GM12865 (cell line): ENCODE results near the gene FASN.

Experiments used
- DNase-seq: peaks from one replicate; pipeline ENCODE4 v3.0.0; 2010; ENCODE audit warnings: low read depth
- H3K4me3 ChIP-seq: 2 replicates; pipeline ENCODE4 v1.5.1; 2011; ENCODE audit warnings: mild to moderate bottlenecking, low read depth, low read length, control low read depth
- CTCF ChIP-seq: IDR thresholded peaks from 2 replicates; pipeline ENCODE4 v1.5.1; 2011; ENCODE audit warnings: low read length, control low read depth, low read depth, inconsistent platforms; ENCODE audit not compliant: insufficient read depth; ENCODE audit errors: missing control alignments

FASN gene

DNA sequence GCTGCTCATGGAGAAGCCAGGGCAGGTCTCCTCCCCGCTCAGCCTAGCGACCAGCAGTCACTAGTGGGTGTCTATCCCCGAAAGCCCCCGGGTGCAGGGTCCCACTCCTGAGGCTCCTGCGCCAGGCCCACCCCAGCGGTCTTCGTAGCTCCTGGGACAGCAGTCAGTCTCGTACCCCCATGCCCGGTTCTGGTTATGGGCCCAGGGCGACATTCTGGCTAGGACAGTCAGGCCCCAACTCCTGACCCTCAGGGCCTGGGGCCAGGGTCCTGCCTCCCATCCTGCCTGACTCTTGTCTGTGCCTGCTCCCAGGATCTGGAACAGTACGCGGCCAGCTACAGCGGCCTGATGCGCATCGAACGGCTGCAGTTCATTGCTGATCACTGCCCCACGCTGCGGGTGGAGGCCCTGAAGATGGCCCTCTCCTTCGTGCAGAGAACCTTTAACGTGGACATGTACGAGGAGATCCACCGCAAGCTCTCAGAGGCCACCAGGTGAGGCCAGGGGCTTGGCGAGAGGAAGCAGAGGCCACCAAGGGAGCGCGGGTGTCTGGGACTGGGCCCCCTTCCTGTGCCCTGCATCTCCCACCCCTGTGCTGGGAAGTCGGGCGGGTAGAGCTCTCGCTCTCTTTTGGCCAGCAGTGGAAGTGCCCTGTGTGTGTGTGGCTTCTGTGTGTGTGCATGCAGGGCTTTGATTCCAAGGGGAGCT lies 44.3 kb downstream of the FASN start:
- no peak for TF ChIP-seq CTCF
- DNase-seq: no peak
- no peak overlapping the region for H3K4me3 ChIP-seq

DNA sequence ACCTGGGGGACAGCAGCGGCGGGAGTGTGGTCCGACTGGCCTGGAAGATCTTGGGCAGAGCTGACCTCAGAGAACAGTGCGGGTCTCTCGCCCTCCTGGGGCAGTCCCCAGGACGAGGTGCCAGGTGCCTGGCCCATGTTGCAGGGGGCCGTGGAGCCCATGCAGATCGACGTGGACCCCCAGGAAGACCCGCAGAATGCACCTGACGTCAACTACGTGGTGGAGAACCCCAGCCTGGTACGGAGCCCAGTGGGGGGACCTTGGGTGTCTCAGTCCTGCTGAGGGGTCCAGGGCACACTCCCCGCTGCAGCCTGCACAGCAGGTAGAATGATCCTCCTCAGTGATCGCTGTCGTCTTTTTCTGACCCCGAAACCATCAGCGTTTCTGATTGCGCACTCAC lies 44.9 kb downstream of the FASN start:
- TF ChIP-seq CTCF: no peak
- H3K4me3 ChIP-seq: peak overlapping the region; percentile 80
- no peak for DNase-seq

- DNase-seq: no peak
- H3K4me3 ChIP-seq: peak overlapping the region; percentile 80
- TF ChIP-seq CTCF: no peak
Measured at GRCh38 chr17:82052638-82053059, 45.4 kb downstream of the FASN start.

DNA sequence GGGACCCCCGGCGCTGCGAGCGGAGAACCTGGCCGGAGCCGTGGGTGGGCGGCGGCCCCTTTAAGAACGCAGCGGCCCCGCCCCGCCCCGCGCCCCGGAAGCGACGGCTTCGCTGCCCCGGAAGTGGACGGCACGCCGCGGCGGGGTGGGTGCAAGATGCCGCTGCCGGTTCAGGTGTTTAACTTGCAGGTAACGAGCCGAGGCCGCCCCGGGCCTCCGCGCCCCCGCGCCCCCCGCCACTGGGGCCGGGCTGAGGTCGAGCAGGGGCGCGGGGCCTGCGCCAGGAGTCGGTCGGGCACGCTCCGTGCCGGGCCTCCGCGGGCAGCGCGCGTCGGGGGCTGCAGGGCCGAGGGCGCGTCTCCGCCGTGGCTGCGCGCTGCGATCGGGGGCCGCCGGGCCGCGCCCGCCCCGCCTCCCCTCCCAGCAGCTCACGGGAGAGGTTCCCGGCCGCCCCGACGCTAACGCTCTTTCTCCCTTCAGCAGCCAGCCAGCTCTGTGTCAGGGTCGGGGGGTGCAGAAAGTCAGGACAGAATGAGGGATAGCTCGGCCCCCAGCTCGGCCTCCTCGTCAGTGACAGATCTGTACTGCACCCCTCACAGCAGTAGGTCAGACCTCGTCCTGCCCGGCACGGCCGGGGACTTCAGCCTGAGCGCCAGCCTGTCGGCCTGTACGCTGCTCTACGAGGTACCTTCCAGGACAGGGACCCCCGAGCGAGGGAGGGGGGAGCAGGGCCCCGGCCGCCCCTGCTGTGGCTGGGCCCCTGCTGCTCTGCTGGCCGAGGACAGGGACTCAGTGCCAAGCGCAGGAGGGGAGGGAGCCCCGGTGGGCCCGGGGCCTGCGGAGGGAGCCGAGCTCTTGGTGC lies 46.0 kb downstream of the FASN start, which contains the start of the genes GPS1 and RFNG:
TSS of gene GPS1 (plus strand) at position 123 of the 862 bp plus-strand sequence. CDS start at position 157, 34 bp downstream.
TSS of gene RFNG (minus strand) at position 36 of the 862 bp plus-strand sequence. CDS start 45 bp downstream, outside the sequence.
- DNase-seq: peak; percentile 82
- TF ChIP-seq CTCF: no peak
- peak within 1 kb of the TSS; percentile 80 for H3K4me3 ChIP-seq

DNA sequence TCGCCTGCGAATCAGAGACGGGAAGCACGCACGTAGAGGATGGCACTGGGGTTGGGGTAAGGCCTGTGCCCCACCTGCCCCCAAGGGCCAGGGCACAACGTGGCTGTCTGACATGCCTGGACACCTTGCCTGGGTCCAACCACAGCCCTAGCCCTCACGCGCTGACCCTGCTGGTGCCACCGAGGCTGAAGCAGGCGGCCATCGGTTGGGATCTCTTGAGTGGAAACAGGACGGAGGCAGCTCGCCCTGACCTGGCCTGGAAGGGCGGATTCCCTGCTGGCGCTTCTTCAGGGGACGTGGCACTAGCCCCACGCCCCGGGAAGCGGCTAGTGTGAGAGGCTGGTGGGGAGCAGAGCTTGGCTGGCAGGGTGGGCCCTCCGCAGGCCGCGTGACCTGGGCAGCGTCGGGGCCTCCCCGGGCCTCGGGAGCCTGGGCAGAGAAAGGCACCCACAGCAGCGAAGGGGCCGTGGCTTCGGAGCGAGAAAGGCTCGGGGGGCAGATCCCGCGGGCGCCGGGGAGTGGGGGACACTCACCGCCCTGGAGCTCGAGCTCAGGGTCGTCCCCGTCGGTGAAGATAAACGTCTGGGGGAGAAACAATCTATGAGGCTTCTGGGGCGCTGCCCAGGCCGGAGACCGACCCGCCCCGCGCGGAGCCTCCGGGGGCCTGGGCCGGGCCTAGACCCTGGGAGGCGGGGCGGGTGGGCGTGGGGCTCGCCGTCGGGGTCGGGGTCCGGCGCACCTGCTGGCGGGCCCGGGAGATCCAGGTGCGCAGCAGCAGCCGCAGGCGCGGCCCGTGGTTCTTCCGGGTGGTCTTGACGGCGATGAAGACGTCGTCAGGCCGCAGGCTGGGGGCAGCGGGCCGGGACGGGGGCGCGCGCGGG lies 47.0 kb downstream of the FASN start:
- peak overlapping the region; percentile 65 for H3K4me3 ChIP-seq
- no peak for DNase-seq
- TF ChIP-seq CTCF: no peak

GRCh38 chr17:82050152-82050760 lies 47.8 kb downstream of the FASN start:
- TF ChIP-seq CTCF: no peak
- H3K4me3 ChIP-seq: no peak overlapping the region

More at GRCh38 chr17:82050152-82050760, 47.8 kb downstream of the FASN start:
- no peak for DNase-seq
